ENCODE measurements around the gene CCL13. TPM values are rescaled to one million over a fixed set of nuclear protein-coding genes. Genes with fewer than 3 reads are reported as not detected.

CCL13 gene
- total RNA-seq, 2 donors from 2014 or later: not detected

- TF ChIP-seq CTCF (conservative IDR thresholded peaks at IDR 0.05): no peak
- Histone ChIP-seq H3K27ac (ENCODE audit: low read depth, low read length) (no peak overlapping the region), H3K4me3 (ENCODE audit: low read length) (no peak overlapping the region), H3K27me3 (ENCODE audit: control insufficient read depth, insufficient read depth, low read length, poor library complexity, severe bottlenecking) (no peaks in the 10 kb centered on the region), H3K36me3 (ENCODE audit: control insufficient read depth, insufficient read depth, low read length) (no peaks in the 10 kb centered on the region), H3K9me3 (ENCODE audit: control insufficient read depth, low read length) (no peaks in the 10 kb centered on the region), H3K9ac (ENCODE audit: extremely low read depth, low read length, poor library complexity, severe bottlenecking) (no peak overlapping the region), H3K4me1 (ENCODE audit: control insufficient read depth, insufficient read depth, low read length) (no peaks in the 10 kb centered on the region)
- H3K27me3 Mint-ChIP-seq (ENCODE audit: insufficient read depth): peaks cover 20% of the 10 kb centered on the region
- H3K4me3 Mint-ChIP-seq: no peak overlapping the region
- H3K9me3 Mint-ChIP-seq: no peaks in the 10 kb centered on the region
- no peak for DNase-seq
- no peak overlapping the region for H3K27ac Mint-ChIP-seq
- no peaks in the 10 kb centered on the region for H3K36me3 Mint-ChIP-seq (ENCODE audit: low read depth)
- WGBS, 2 experiments (ENCODE audit: insufficient coverage in 1 of 2, insufficient read length in 1 of 2): 89 to 95% methylated on average over 4 of the region's 4 CpGs
- peaks cover 3% of the 10 kb centered on the region for H3K4me1 Mint-ChIP-seq
These were observed 42.0 kb upstream of the CCL13 start for GRCh38 chr17:34314279-34314678.

GRCh38 chr17:34318474-34318873, 37.8 kb upstream of the CCL13 start:
- Histone ChIP-seq H3K4me3 (ENCODE audit: low read length) (no peak overlapping the region), H3K27ac (ENCODE audit: low read depth, low read length) (no peak overlapping the region), H3K9me3 (ENCODE audit: control insufficient read depth, low read length) (no peaks in the 10 kb centered on the region), H3K4me1 (ENCODE audit: control insufficient read depth, insufficient read depth, low read length) (no peaks in the 10 kb centered on the region), H3K9ac (ENCODE audit: extremely low read depth, low read length, poor library complexity, severe bottlenecking) (no peak overlapping the region), H3K27me3 (ENCODE audit: control insufficient read depth, insufficient read depth, low read length, poor library complexity, severe bottlenecking) (no peaks in the 10 kb centered on the region), H3K36me3 (ENCODE audit: control insufficient read depth, insufficient read depth, low read length) (no peaks in the 10 kb centered on the region)
- DNase-seq: peak; percentile 83
- Mint-ChIP-seq H3K4me1 (no peaks in the 10 kb centered on the region), H3K27ac (no peak overlapping the region), H3K4me3 (no peak overlapping the region), H3K36me3 (ENCODE audit: low read depth) (no peaks in the 10 kb centered on the region), H3K27me3 (ENCODE audit: insufficient read depth) (peaks cover 16% of the 10 kb centered on the region), H3K9me3 (no peaks in the 10 kb centered on the region)
- 69 to 76% methylated on average over 2 to 3 of the region's 3 CpGs for WGBS, 2 experiments (ENCODE audit: insufficient coverage in 1 of 2, insufficient read length in 1 of 2)
- peak; percentile 69 for TF ChIP-seq CTCF (conservative IDR thresholded peaks at IDR 0.05)

GRCh38 chr17:34319039-34319483, 37.2 kb upstream of the CCL13 start, which contains the start of gene CCL8:
Gene CCL8 (plus strand): TSS chr17:34319435. CDS start chr17:34319502, 67 bp downstream.
- TF ChIP-seq CTCF (conservative IDR thresholded peaks at IDR 0.05): no peak
- Histone ChIP-seq H3K36me3 (ENCODE audit: control insufficient read depth, insufficient read depth, low read length) (no peaks in the 10 kb centered on the region), H3K27ac (ENCODE audit: low read depth, low read length) (no peak within 1 kb of the TSS), H3K9me3 (ENCODE audit: control insufficient read depth, low read length) (no peaks in the 10 kb centered on the region), H3K4me3 (ENCODE audit: low read length) (no peak within 1 kb of the TSS), H3K27me3 (ENCODE audit: control insufficient read depth, insufficient read depth, low read length, poor library complexity, severe bottlenecking) (no peaks in the 10 kb centered on the region), H3K4me1 (ENCODE audit: control insufficient read depth, insufficient read depth, low read length) (no peaks in the 10 kb centered on the region), H3K9ac (ENCODE audit: extremely low read depth, low read length, poor library complexity, severe bottlenecking) (no peak within 1 kb of the TSS)
- 96 to 100% methylated on average over 1 to 2 of the region's 2 CpGs for WGBS, 2 experiments (ENCODE audit: insufficient coverage in 1 of 2, insufficient read length in 1 of 2)
- Mint-ChIP-seq H3K27me3 (ENCODE audit: insufficient read depth) (peaks cover 13% of the 10 kb centered on the region), H3K9me3 (no peaks in the 10 kb centered on the region), H3K4me3 (no peak within 1 kb of the TSS), H3K36me3 (ENCODE audit: low read depth) (no peaks in the 10 kb centered on the region), H3K4me1 (no peaks in the 10 kb centered on the region), H3K27ac (no peak within 1 kb of the TSS)
- DNase-seq: no peak
